Measurements from ENCODE around the gene PCDHGA1. TPM values are rescaled to one million over a fixed set of nuclear protein-coding genes. Genes with fewer than 3 reads are reported as not detected.
"Not testable (repeated sequence)": the region's sequence is repeated elsewhere in the genome, so short reads cannot be mapped to it uniquely, and the experiment has no call there.

PCDHGA1 gene
- total and polyA plus RNA-seq, 2 of the 4 experiments (the other 2 are of a cell fraction), result 0.90 to 0.92 TPM

DNA sequence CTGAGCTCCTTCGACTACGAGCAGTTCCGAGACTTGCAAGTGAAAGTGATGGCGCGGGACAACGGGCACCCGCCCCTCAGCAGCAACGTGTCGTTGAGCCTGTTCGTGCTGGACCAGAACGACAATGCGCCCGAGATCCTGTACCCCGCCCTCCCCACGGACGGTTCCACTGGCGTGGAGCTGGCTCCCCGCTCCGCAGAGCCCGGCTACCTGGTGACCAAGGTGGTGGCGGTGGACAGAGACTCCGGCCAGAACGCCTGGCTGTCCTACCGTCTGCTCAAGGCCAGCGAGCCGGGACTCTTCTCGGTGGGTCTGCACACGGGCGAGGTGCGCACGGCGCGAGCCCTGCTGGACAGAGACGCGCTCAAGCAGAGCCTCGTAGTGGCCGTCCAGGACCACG lies 102.0 kb downstream of the PCDHGA1 start:
- H3K9me1 ChIP-seq (ENCODE audit: insufficient read depth, low read length); H3K27me3 ChIP-seq (ENCODE audit: control insufficient read depth, insufficient read depth, low read length); H3K18ac ChIP-seq (ENCODE audit: low read depth, low read length); H2AK5ac ChIP-seq (ENCODE audit: low read depth, low read length); H3K9ac ChIP-seq (ENCODE audit: low read depth, low read length); ATAC-seq (ENCODE audit: low read depth); H3K27ac ChIP-seq (ENCODE audit: insufficient read depth, low read length); H3K56ac ChIP-seq (ENCODE audit: extremely low read depth, insufficient read depth, low read length); dilution Hi-C loops (cut with HindIII; ENCODE audit: low sequenced_read_pairs, unreplicated experiment); H2BK120ac ChIP-seq (ENCODE audit: low read depth, low read length); H4K8ac ChIP-seq (ENCODE audit: low read depth in 2 of 2, low read length in 2 of 2); H3K14ac ChIP-seq (replicated peaks; ENCODE audit: low read depth, low read length); H3K4ac ChIP-seq (ENCODE audit: low read depth, low read length); H3K4me2 ChIP-seq (ENCODE audit: low read depth, low read length); H3K23ac ChIP-seq (ENCODE audit: low read depth, low read length); H2BK15ac ChIP-seq (ENCODE audit: low read depth, low read length); in situ Hi-C loops (cut with MboI; ENCODE audit: low sequenced_read_pairs); H4K5ac ChIP-seq (ENCODE audit: low read depth, low read length); H4K20me1 ChIP-seq (ENCODE audit: insufficient read depth, low read length); H3K4me3 ChIP-seq (ENCODE audit: insufficient read depth, low read depth, low read length); H2BK5ac ChIP-seq (ENCODE audit: low read depth, low read length, poor library complexity, severe bottlenecking); POLR2A ChIA-PET (ENCODE audit: unreplicated experiment); BruUV-seq (replicated peaks); H4K91ac ChIP-seq (ENCODE audit: insufficient read depth, low read depth, low read length); H3K4me1 ChIP-seq (ENCODE audit: control insufficient read depth, insufficient read depth, low read length); H2BK20ac ChIP-seq (ENCODE audit: low read depth, low read length); DNase-seq: not testable (repeated sequence)
- 56% methylated on average over 15 of the region's 38 CpGs; no CpG with 5 or more reads in 1 of the 2 experiments for WGBS, 2 experiments (ENCODE audit: extremely low coverage in 2 of 2, insufficient read length in 1 of 2)
- H3K79me1 ChIP-seq (ENCODE audit: low read depth in 1 of 2, low read length in 2 of 2), result peaks cover 17 to 20% of the 10 kb centered on the region in 2 experiments; a peak in 3 of 4 replicates
- peaks cover 15% of the 10 kb centered on the region; the same call in 1 of the 2 replicates for H3K36me3 ChIP-seq (ENCODE audit: control insufficient read depth, insufficient read depth, low read length)
- H2AFZ ChIP-seq (replicated peaks; ENCODE audit: low read length, poor library complexity), result peak overlapping the region; percentile 49
- H2AK9ac ChIP-seq (replicated peaks; ENCODE audit: low read depth, low read length, poor library complexity), result peak overlapping the region; percentile 31
- CTCF ChIA-PET, result interaction anchor here (0.6 kb wide), 1 partner anchor 74 kb away, joined by 3 read pairs; no protein-coding TSS in a partner anchor
- intact Hi-C loops (cut with micrococcal nuclease), result loop anchor here (5.0 kb wide), 1 partner anchor 45 kb away; the partner anchor contains the start of gene PCDHGC3
- peaks cover 31% of the 10 kb centered on the region; the same call in 1 of the 2 replicates for H3K9me3 ChIP-seq (ENCODE audit: control insufficient read depth, insufficient read depth, low read length)

DNA sequence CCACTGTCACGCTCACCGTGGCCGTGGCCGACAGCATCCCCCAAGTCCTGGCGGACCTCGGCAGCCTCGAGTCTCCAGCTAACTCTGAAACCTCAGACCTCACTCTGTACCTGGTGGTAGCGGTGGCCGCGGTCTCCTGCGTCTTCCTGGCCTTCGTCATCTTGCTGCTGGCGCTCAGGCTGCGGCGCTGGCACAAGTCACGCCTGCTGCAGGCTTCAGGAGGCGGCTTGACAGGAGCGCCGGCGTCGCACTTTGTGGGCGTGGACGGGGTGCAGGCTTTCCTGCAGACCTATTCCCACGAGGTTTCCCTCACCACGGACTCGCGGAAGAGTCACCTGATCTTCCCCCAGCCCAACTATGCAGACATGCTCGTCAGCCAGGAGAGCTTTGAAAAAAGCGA lies 102.4 kb downstream of the PCDHGA1 start:
- H3K23ac ChIP-seq (ENCODE audit: low read depth, low read length); H3K27me3 ChIP-seq (ENCODE audit: control insufficient read depth, insufficient read depth, low read length); BruUV-seq (replicated peaks); dilution Hi-C loops (cut with HindIII; ENCODE audit: low sequenced_read_pairs, unreplicated experiment); H4K8ac ChIP-seq (ENCODE audit: low read depth in 2 of 2, low read length in 2 of 2); H3K56ac ChIP-seq (ENCODE audit: extremely low read depth, insufficient read depth, low read length); H2AFZ ChIP-seq (replicated peaks; ENCODE audit: low read length, poor library complexity); H3K27ac ChIP-seq (ENCODE audit: insufficient read depth, low read length); H3K4ac ChIP-seq (ENCODE audit: low read depth, low read length); in situ Hi-C loops (cut with MboI; ENCODE audit: low sequenced_read_pairs); H4K91ac ChIP-seq (ENCODE audit: insufficient read depth, low read depth, low read length); H3K14ac ChIP-seq (replicated peaks; ENCODE audit: low read depth, low read length); H3K4me1 ChIP-seq (ENCODE audit: control insufficient read depth, insufficient read depth, low read length); ATAC-seq (ENCODE audit: low read depth); H3K4me2 ChIP-seq (ENCODE audit: low read depth, low read length); H2BK120ac ChIP-seq (ENCODE audit: low read depth, low read length); H2BK5ac ChIP-seq (ENCODE audit: low read depth, low read length, poor library complexity, severe bottlenecking); H4K20me1 ChIP-seq (ENCODE audit: insufficient read depth, low read length); H3K9me1 ChIP-seq (ENCODE audit: insufficient read depth, low read length); DNase-seq; H3K4me3 ChIP-seq (ENCODE audit: insufficient read depth, low read depth, low read length); H2BK20ac ChIP-seq (ENCODE audit: low read depth, low read length); H2AK5ac ChIP-seq (ENCODE audit: low read depth, low read length); POLR2A ChIA-PET (ENCODE audit: unreplicated experiment); H2AK9ac ChIP-seq (replicated peaks; ENCODE audit: low read depth, low read length, poor library complexity); H3K18ac ChIP-seq (ENCODE audit: low read depth, low read length); H4K5ac ChIP-seq (ENCODE audit: low read depth, low read length); H3K9ac ChIP-seq (ENCODE audit: low read depth, low read length); H2BK15ac ChIP-seq (ENCODE audit: low read depth, low read length): not testable (repeated sequence)
- CTCF ChIA-PET, result interaction anchor here (0.6 kb wide), 1 partner anchor 73 kb away, joined by 3 read pairs; no protein-coding TSS in a partner anchor
- Histone ChIP-seq H3K79me1 (ENCODE audit: low read depth in 1 of 2, low read length in 2 of 2) (peaks cover 18% of the 10 kb centered on the region in 2 experiments; a peak in 3 of 4 replicates), H3K9me3 (ENCODE audit: control insufficient read depth, insufficient read depth, low read length) (peaks cover 27% of the 10 kb centered on the region; the same call in 1 of the 2 replicates), H3K36me3 (ENCODE audit: control insufficient read depth, insufficient read depth, low read length) (peaks cover 11% of the 10 kb centered on the region; the same call in 1 of the 2 replicates)
- 47% methylated on average over 8 of the region's 29 CpGs; no CpG with 5 or more reads in 1 of the 2 experiments for WGBS, 2 experiments (ENCODE audit: extremely low coverage in 2 of 2, insufficient read length in 1 of 2)
- intact Hi-C loops (cut with micrococcal nuclease), result loop anchor here (5.0 kb wide), 1 partner anchor 45 kb away; the partner anchor contains the start of gene PCDHGC3
